Epidermal melanocyte (primary cell): ENCODE measurements around the gene C1QTNF12.

Experiments
- DNase-seq: peaks from one replicate; pipeline ENCODE4 v3.0.0; 2011; ENCODE audit warnings: low spot score; ENCODE audit not compliant: insufficient read length

C1QTNF12 gene

GRCh38 chr1:1281533-1282321, 35.2 kb upstream of the C1QTNF12 start:
- no peak for DNase-seq

GRCh38 chr1:1280782-1281481, 34.4 kb upstream of the C1QTNF12 start:
- no peak for DNase-seq

- no peak for DNase-seq
Observed at GRCh38 chr1:1279028-1279427, 32.5 kb upstream of the C1QTNF12 start.

- no peak for DNase-seq
Observed at GRCh38 chr1:1278620-1279019, 32.1 kb upstream of the C1QTNF12 start.

GRCh38 chr1:1275836-1276235, 29.3 kb upstream of the C1QTNF12 start:
- DNase-seq, result no peak

GRCh38 chr1:1274931-1275431, 28.5 kb upstream of the C1QTNF12 start:
- DNase-seq, result no peak

- DNase-seq, result no peak
Observed at GRCh38 chr1:1274299-1274930, 27.9 kb upstream of the C1QTNF12 start.

GRCh38 chr1:1273512-1274298, 27.2 kb upstream of the C1QTNF12 start, which contains the start of gene UBE2J2:
Gene UBE2J2, minus strand, starts transcription at chr1:1273854. Its CDS starts 5,862 bp downstream, at chr1:1267992.
- peak; percentile 97 for DNase-seq

- DNase-seq, result no peak
Observed at GRCh38 chr1:1273209-1273511, 26.6 kb upstream of the C1QTNF12 start.

GRCh38 chr1:1272341-1273208, 26.1 kb upstream of the C1QTNF12 start:
- no peak for DNase-seq

- DNase-seq, result no peak
Observed at GRCh38 chr1:1270813-1271212, 24.3 kb upstream of the C1QTNF12 start.

GRCh38 chr1:1268284-1268682, 21.8 kb upstream of the C1QTNF12 start:
- DNase-seq, result no peak

- no peak for DNase-seq
Observed at GRCh38 chr1:1267488-1268283, 21.2 kb upstream of the C1QTNF12 start.

GRCh38 chr1:1264868-1265272, 18.3 kb upstream of the C1QTNF12 start:
- peak; percentile 81 for DNase-seq

GRCh38 chr1:1264026-1264425, 17.5 kb upstream of the C1QTNF12 start:
- no peak for DNase-seq

- DNase-seq, result no peak
Observed at GRCh38 chr1:1262758-1263157, 16.2 kb upstream of the C1QTNF12 start.

GRCh38 chr1:1262071-1262470, 15.5 kb upstream of the C1QTNF12 start:
- DNase-seq, result no peak

GRCh38 chr1:1260843-1261560, 14.5 kb upstream of the C1QTNF12 start:
- no peak for DNase-seq
